ENCODE data around the gene ITPK1.

DNA sequence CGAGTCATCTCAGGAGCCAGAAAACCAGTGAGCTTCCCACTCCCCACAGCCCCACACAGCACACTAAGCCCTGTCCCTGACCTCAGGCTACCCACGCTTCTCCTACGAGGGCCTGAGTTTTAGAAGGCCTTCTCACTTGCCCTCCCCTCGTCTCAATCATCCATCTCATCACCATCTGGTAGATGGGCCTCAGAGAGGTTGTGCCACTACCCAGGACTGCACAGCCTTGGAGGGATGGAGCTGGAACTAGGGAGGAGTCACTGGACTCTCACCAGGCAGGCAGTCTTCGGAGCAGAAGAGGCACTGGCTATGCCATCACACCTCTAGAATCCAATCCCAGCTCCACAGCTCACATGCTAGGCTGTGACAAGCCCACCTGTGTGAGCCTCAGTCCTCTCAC lies 52.3 kb downstream of the ITPK1 start:
- TF ChIP-seq CTCF (conservative IDR thresholded peaks at IDR 0.05; ENCODE audit: low read depth, low read length) (no peak), EZH2 (IDR thresholded peaks at IDR 0.05; ENCODE audit: borderline replicate concordance, low read depth, low read length, poor library complexity, severe bottlenecking) (no peak)

All from A673 (cell line).